ENCODE results near the gene LGALS3BP. TPM values are rescaled to one million over a fixed set of nuclear protein-coding genes. Genes with fewer than 3 reads are reported as not detected.
A peak's percentile ranks its signal among the peaks of the same experiment; 100 is the strongest.
"Not testable (repeated sequence)": the region's sequence is repeated elsewhere in the genome, so short reads cannot be mapped to it uniquely, and the experiment has no call there.

The LGALS3BP gene
- total RNA-seq, 2 donors from 2014 or later = 123 to 213 TPM

GRCh38 chr17:78963378-78963777 is 16.3 kb downstream of the LGALS3BP start:
- TF ChIP-seq POLR2A (IDR thresholded peaks at IDR 0.05) (no peak), CTCF (IDR thresholded peaks at IDR 0.05) (no peak)
- ATAC-seq = no peak
- no peak overlapping the region for H3K27ac ChIP-seq
- no peaks in the 10 kb centered on the region for H3K9me3 ChIP-seq
- no peak overlapping the region for H3K4me3 ChIP-seq
- intact Hi-C loops (cut with DNase I) = no loop called here
- DNase-seq = no peak
- H3K4me1 ChIP-seq = no peaks in the 10 kb centered on the region
- no peaks in the 10 kb centered on the region for H3K27me3 ChIP-seq
- WGBS, 2 donors = 84 to 86% methylated on average over 6 of the region's 6 CpGs
- H3K36me3 ChIP-seq (replicated peaks in 1 of 2; ENCODE audit: insufficient read depth in 1 of 2, low read depth in 2 of 2) = no peaks in the 10 kb centered on the region

GRCh38 chr17:78962984-78963348 is 16.8 kb downstream of the LGALS3BP start:
- H3K4me1 ChIP-seq; ATAC-seq; intact Hi-C loops (cut with DNase I): not testable (repeated sequence)

GRCh38 chr17:78962345-78962983 is 17.3 kb downstream of the LGALS3BP start:
- H3K9me3 ChIP-seq = no peaks in the 10 kb centered on the region
- 73 to 78% methylated on average over 15 to 19 of the region's 19 CpGs for WGBS, 2 donors
- H3K27me3 ChIP-seq = no peaks in the 10 kb centered on the region
- ATAC-seq = peak; percentile 31
- H3K4me3 ChIP-seq = no peak overlapping the region
- no peaks in the 10 kb centered on the region for H3K4me1 ChIP-seq
- TF ChIP-seq CTCF (IDR thresholded peaks at IDR 0.05) (no peak), POLR2A (IDR thresholded peaks at IDR 0.05) (no peak)
- no peak overlapping the region for H3K27ac ChIP-seq
- no peaks in the 10 kb centered on the region for H3K36me3 ChIP-seq (replicated peaks in 1 of 2; ENCODE audit: insufficient read depth in 1 of 2, low read depth in 2 of 2)
- no peak for DNase-seq
- intact Hi-C loops (cut with DNase I) = no loop called here

More at GRCh38 chr17:78962984-78963348, 16.8 kb downstream of the LGALS3BP start:
- DNase-seq; H3K4me3 ChIP-seq; H3K36me3 ChIP-seq (replicated peaks in 1 of 2; ENCODE audit: insufficient read depth in 1 of 2, low read depth in 2 of 2); H3K9me3 ChIP-seq; H3K27ac ChIP-seq; H3K27me3 ChIP-seq: not testable (repeated sequence)
- 94 to 97% methylated on average over 8 of the region's 8 CpGs for WGBS, 2 donors

- 94 to 98% methylated on average over 4 of the region's 4 CpGs for WGBS, 2 donors
- ATAC-seq (no peak), DNase-seq (no peak)
- no peak overlapping the region for H3K27ac ChIP-seq
- no peak for TF ChIP-seq CTCF (IDR thresholded peaks at IDR 0.05)
- TF ChIP-seq POLR2A (IDR thresholded peaks at IDR 0.05) = no peak
- H3K9me3 ChIP-seq = no peaks in the 10 kb centered on the region
- H3K4me1 ChIP-seq = peaks cover 4% of the 10 kb centered on the region
- intact Hi-C loops (cut with DNase I) = no loop called here
- no peaks in the 10 kb centered on the region for H3K36me3 ChIP-seq (replicated peaks in 1 of 2; ENCODE audit: insufficient read depth in 1 of 2, low read depth in 2 of 2)
- no peaks in the 10 kb centered on the region for H3K27me3 ChIP-seq
- no peak overlapping the region for H3K4me3 ChIP-seq
Observed at GRCh38 chr17:78961571-78961970, 18.2 kb downstream of the LGALS3BP start.

GRCh38 chr17:78960928-78961327 is 18.8 kb downstream of the LGALS3BP start:
- ATAC-seq (peak; percentile 16), DNase-seq (peak in 1 of 4 donors; percentile 37)
- TF ChIP-seq CTCF (IDR thresholded peaks at IDR 0.05) (no peak), POLR2A (IDR thresholded peaks at IDR 0.05) (no peak)
- peaks cover 4% of the 10 kb centered on the region for H3K4me1 ChIP-seq
- no peak overlapping the region for H3K27ac ChIP-seq
- 50 to 89% methylated on average over 3 to 5 of the region's 5 CpGs for WGBS, 2 donors
- no peaks in the 10 kb centered on the region for H3K36me3 ChIP-seq (replicated peaks in 1 of 2; ENCODE audit: insufficient read depth in 1 of 2, low read depth in 2 of 2)
- intact Hi-C loops (cut with DNase I) = no loop called here
- no peak overlapping the region for H3K4me3 ChIP-seq
- no peaks in the 10 kb centered on the region for H3K9me3 ChIP-seq
- no peaks in the 10 kb centered on the region for H3K27me3 ChIP-seq

All from body of pancreas (tissue), 4 donors.